ENCODE data around the gene CAPN11. TPM values are rescaled to one million over a fixed set of nuclear protein-coding genes. Genes with fewer than 3 reads are reported as not detected.
"Not testable (repeated sequence)": the region's sequence is repeated elsewhere in the genome, so short reads cannot be mapped to it uniquely, and the experiment has no call there.

Gene CAPN11
- polyA plus RNA-seq, 3 donors = 0.12 to 0.24 (median 0.17) TPM

- no peak for DNase-seq (ENCODE audit: low read depth in 3 of 3, low spot score in 2 of 3)
These were observed 28.7 kb upstream of the CAPN11 start for GRCh38 chr6:44129841-44130322.

- DNase-seq (ENCODE audit: low read depth in 3 of 3, low spot score in 2 of 3) = no peak
These were observed 26.7 kb upstream of the CAPN11 start for GRCh38 chr6:44131892-44132291.

DNA sequence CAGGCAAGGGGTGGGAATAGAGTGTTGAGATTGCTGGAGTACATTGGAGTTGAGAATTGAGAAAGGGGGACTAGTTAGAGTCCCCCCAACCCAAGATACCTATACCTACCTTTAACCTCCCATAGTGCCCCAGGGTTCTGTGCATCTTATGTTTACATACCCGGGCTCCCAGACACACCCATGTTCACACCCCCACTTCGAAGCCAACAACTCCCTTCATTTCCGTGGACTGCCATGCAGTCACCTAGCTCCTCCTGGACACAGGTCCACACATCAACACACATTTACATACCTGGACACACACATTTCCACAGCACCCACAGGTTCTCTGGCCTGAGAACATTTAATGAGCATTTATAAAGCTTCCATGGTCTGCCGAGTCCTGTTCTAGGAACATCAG lies 26.1 kb upstream of the CAPN11 start:
- no peak for DNase-seq (ENCODE audit: low read depth in 3 of 3, low spot score in 2 of 3)

GRCh38 chr6:44133003-44133931 lies 25.4 kb upstream of the CAPN11 start:
- no peak for DNase-seq (ENCODE audit: low read depth in 3 of 3, low spot score in 2 of 3)

GRCh38 chr6:44133981-44134711 lies 24.5 kb upstream of the CAPN11 start:
- no peak for DNase-seq (ENCODE audit: low read depth in 3 of 3, low spot score in 2 of 3)

- no peak for DNase-seq (ENCODE audit: low read depth in 3 of 3, low spot score in 2 of 3)
These were observed 23.4 kb upstream of the CAPN11 start for GRCh38 chr6:44135173-44135758.

DNA sequence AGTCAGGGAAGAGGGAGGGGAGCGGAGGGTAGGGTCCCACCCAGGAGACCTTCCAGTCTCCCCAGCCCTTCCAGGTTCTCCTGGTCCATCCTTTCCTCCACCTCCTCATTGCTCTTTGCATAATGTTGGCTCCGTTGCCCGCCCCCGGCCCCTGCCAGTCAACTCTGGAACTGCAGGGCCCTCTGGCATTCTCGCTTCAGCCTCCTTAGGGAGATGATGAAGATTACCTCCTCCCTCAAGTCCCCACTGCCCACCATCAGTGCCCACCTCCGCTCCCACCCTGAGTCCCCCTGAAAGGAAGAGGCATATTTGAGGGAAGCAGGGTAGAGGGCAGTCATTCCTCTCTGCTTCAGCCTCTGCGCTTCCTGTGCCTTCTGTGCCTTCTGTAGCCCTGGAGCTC lies 22.7 kb upstream of the CAPN11 start:
- DNase-seq (ENCODE audit: low read depth in 3 of 3, low spot score in 2 of 3) = no peak

DNA sequence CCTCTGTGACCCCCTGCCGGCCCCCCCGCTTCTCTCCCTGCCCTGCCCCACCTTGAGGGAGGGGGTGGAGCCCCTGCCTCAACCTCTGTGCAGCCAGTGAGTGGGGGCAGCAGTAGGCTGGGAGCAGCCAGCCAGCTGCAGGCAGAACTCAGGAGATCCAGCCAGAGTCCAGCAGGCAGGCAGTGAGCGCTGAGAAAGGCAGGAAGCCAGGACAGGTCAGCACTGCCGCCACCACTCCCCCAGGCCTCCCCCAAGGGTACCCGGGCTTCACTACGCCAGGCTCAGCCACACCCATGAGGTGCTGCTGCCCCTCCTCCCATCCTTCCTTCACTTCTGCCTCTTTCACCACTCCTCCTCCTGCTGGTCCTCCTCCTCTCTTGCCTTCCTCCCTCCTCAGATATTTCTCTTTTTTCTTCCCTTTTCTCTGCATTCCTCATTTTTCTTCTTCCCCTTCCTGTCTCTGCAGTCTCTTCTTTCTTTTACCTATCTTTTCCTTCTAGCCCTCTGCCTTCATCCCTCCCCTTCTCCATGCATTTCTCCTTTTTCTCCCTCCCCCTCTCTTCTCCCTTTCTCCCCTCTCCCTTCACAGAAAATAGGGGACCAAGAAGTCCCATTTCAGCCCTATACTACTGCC lies 19.8 kb upstream of the CAPN11 start:
- no peak for DNase-seq (ENCODE audit: low read depth in 3 of 3, low spot score in 2 of 3)

GRCh38 chr6:44139351-44139743 lies 19.3 kb upstream of the CAPN11 start:
- DNase-seq (ENCODE audit: low read depth in 3 of 3, low spot score in 2 of 3) = no peak

GRCh38 chr6:44142835-44143234 lies 15.8 kb upstream of the CAPN11 start:
- DNase-seq (ENCODE audit: low read depth in 3 of 3, low spot score in 2 of 3) = no peak

- no peak for DNase-seq (ENCODE audit: low read depth in 3 of 3, low spot score in 2 of 3)
These were observed 14.9 kb upstream of the CAPN11 start for GRCh38 chr6:44143731-44144130.

GRCh38 chr6:44144536-44144935 lies 14.1 kb upstream of the CAPN11 start:
- not testable (repeated sequence) for DNase-seq (ENCODE audit: low read depth in 3 of 3, low spot score in 2 of 3)

DNA sequence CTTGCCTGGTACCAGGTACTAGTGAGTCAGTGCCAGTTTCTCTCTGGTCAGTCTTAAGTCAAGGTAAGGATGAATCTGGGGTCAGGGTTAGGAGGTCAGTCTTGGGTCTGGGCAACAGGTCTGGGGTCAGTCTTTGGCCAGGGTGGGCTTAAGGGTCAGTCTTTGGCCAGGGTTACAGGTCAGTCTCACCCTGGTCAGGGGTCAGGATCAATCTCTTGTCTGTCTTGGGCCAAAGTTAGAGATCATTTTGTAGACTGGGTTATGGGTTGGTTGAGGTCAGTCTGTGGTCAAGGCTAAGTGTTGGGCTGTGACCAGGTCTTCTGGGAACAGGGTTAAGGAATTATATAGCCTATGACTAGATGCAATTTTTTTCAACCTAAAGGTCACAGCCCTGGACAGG lies 12.8 kb upstream of the CAPN11 start:
- no peak for DNase-seq (ENCODE audit: low read depth in 3 of 3, low spot score in 2 of 3)

GRCh38 chr6:44146685-44147084 lies 11.9 kb upstream of the CAPN11 start:
- DNase-seq (ENCODE audit: low read depth in 3 of 3, low spot score in 2 of 3) = no peak

DNA sequence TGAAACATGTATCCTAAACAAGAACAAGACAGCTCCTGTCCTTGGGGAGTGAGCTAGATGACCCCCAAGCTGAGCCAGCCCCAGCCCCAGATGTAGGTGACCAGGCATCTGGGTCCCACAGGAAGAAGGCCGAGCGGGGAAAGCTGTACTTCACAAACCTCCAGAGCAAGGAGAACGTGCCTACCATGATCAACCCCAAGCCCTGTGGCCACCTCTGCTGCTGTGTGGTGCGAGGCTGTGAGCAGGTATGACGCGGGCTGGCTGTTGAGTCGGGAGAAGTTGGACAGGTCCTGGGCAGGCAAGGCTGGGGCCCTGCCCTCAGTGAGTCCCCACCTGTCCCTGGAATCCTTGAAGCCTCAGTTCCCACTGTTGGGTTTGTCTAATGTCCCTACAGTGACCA lies 11.4 kb upstream of the CAPN11 start:
- DNase-seq (ENCODE audit: low read depth in 3 of 3, low spot score in 2 of 3) = no peak

GRCh38 chr6:44148306-44148705 lies 10.3 kb upstream of the CAPN11 start:
- DNase-seq (ENCODE audit: low read depth in 3 of 3, low spot score in 2 of 3) = no peak

GRCh38 chr6:44149369-44150012 lies 9.1 kb upstream of the CAPN11 start:
- no peak for DNase-seq (ENCODE audit: low read depth in 3 of 3, low spot score in 2 of 3)

DNA sequence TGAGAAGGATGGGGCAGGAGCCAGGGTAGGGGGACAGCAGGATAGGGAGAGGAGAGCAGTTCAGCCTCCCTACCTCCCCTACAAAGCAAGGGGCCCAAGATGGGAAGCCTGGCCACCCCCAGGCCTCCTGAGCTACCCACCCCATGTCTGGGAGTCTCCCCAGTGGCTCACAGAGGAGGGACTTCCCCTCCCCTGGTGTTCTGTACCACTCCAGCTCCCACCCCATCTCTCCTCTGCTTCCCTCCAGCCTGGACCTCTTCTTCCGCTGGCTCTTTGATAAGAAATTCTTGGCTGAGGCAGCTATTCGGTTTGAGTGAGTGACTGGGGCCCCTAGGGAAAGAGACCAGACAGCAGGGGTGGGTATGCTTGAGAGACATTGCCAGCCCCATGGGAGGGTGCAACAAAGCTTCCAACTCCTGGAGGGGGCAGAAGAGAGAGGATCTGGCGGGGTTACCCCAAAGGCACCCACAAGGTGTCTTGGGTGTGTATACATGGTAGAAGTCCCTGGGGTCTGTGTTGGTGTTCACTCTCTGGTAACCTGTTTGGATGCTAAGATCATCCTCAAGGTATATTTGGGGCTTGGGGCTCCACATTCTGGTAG lies 8.2 kb upstream of the CAPN11 start:
- no peak for DNase-seq (ENCODE audit: low read depth in 3 of 3, low spot score in 2 of 3)

- no peak for DNase-seq (ENCODE audit: low read depth in 3 of 3, low spot score in 2 of 3)
These were observed 7.1 kb upstream of the CAPN11 start for GRCh38 chr6:44151348-44152108.

Measured in right renal cortex interstitium (tissue), 3 donors.